Tibial nerve (tissue), 4 donors: Measurements from ENCODE around the gene MGMT. TPM values are rescaled to one million over a fixed set of nuclear protein-coding genes. Genes with fewer than 3 reads are reported as not detected.

Experiments
- DNase-seq, 2 donors: peaks; one replicate each; pipeline ENCODE4 v3.0.0-alpha.2; 2019; ENCODE audit warnings: low spot score in 2 of 2
- H3K27ac ChIP-seq, 4 donors: fragments of 200-600 bp; sonication (generic) in 3 of 4; one replicate each; pipeline ENCODE4 v1.5.1; 2017 to 2019; ENCODE audit warnings: mild to moderate bottlenecking in 1 of 4
- H3K27me3 ChIP-seq, 2 donors: fragments of 200-600 bp; sonication (generic) in 1 of 2; one replicate each; pipeline versions ENCODE4 v1.5.1 to v1.6.0; 2017 to 2019
- H3K36me3 ChIP-seq, 3 donors: fragments of 200-600 bp; sonication (generic); one replicate each; pipeline ENCODE4 v1.5.1; 2018 to 2019
- H3K4me1 ChIP-seq, 4 donors: fragments of 200-600 bp; sonication (generic) in 3 of 4; one replicate each; pipeline ENCODE4 v1.5.1; 2017 to 2019
- H3K4me3 ChIP-seq, 4 donors: fragments of 200-600 bp; sonication (generic) in 3 of 4; one replicate each; pipeline ENCODE4 v1.5.1; 2017 to 2019; ENCODE audit warnings: mild to moderate bottlenecking in 1 of 4, moderate library complexity in 1 of 4
- H3K9me3 ChIP-seq, 4 donors: fragments of 200-600 bp; sonication (generic) in 3 of 4; one replicate each; pipeline ENCODE4 v1.5.1; 2017 to 2019
- CTCF ChIP-seq, 5 experiments: fragments of 200-600 bp in 3 of 5; fragments of 450-650 bp in 2 of 5; sonication (generic) in 3 of 5; IDR thresholded peaks; one replicate each; pipeline ENCODE4 v1.5.1; 2016 to 2019; ENCODE audit warnings: antibody characterized with exemption in 5 of 5, mild to moderate bottlenecking in 3 of 5, moderate library complexity in 2 of 5
- EP300 ChIP-seq, 2 donors: sonication (generic); formaldehyde crosslinking; IDR thresholded peaks; one replicate each; pipeline ENCODE4 v1.6.1; 2017; ENCODE audit warnings: antibody characterized with exemption in 2 of 2, mild to moderate bottlenecking in 1 of 2
- POLR2A ChIP-seq, 2 donors: fragments of 450-650 bp; IDR thresholded peaks; one replicate each; pipeline ENCODE4 v1.6.1; 2017; ENCODE audit warnings: antibody characterized with exemption in 2 of 2, mild to moderate bottlenecking in 2 of 2, moderate library complexity in 2 of 2
- WGBS, 2 donors: methylation state at CpG; one replicate each; pipeline ENCODE4 v1.1.5; 2018; 5-methylcytosine and 5-hydroxymethylcytosine counted together
- total RNA-seq, 4 donors: library from RNA; depleted of rRNA; stranded (reverse); fragments of >200 nt; gene quantifications; one replicate each; pipeline ENCODE4 v1.1.0, GENCODE V29; 2016

Gene MGMT
- total RNA-seq, 4 donors from 2014 or later: 26.1 to 39.1 (median 33.7) TPM

- Histone ChIP-seq H3K27me3 (no peaks in the 10 kb centered on the region), H3K4me3 (no peak overlapping the region), H3K9me3 (peaks cover 0 to 9% (median 0%) of the 10 kb centered on the region in 4 donors), H3K36me3 (no peaks in the 10 kb centered on the region), H3K4me1 (no peaks in the 10 kb centered on the region), H3K27ac (no peak overlapping the region)
- TF ChIP-seq POLR2A (IDR thresholded peaks at IDR 0.05) (no peak), EP300 (IDR thresholded peaks at IDR 0.05) (no peak), CTCF (IDR thresholded peaks at IDR 0.05) (no peak)
- DNase-seq: no peak
- WGBS, 2 donors: 68 to 69% methylated on average over 12 of the region's 12 CpGs
These were observed 347.9 kb downstream of the MGMT start for GRCh38 chr10:129814681-129815646.

- Histone ChIP-seq H3K4me3 (no peak overlapping the region), H3K27ac (no peak overlapping the region), H3K36me3 (no peaks in the 10 kb centered on the region), H3K9me3 (peaks cover 0 to 9% (median 0%) of the 10 kb centered on the region in 4 donors), H3K4me1 (no peaks in the 10 kb centered on the region), H3K27me3 (no peaks in the 10 kb centered on the region)
- TF ChIP-seq EP300 (IDR thresholded peaks at IDR 0.05) (no peak), CTCF (IDR thresholded peaks at IDR 0.05) (no peak), POLR2A (IDR thresholded peaks at IDR 0.05) (no peak)
- WGBS, 2 donors: 88 to 89% methylated on average over 12 to 15 of the region's 17 CpGs
- DNase-seq: no peak
These were observed 349.0 kb downstream of the MGMT start for GRCh38 chr10:129815898-129816655.

- WGBS, 2 donors: 87 to 95% methylated on average over 8 of the region's 8 CpGs
- no peak for DNase-seq
- H3K9me3 ChIP-seq: peaks cover 0 to 9% (median 0%) of the 10 kb centered on the region in 4 donors
- H3K4me3 ChIP-seq: no peak overlapping the region
- H3K27me3 ChIP-seq: no peaks in the 10 kb centered on the region
- H3K4me1 ChIP-seq: no peaks in the 10 kb centered on the region
- H3K27ac ChIP-seq: no peak overlapping the region
- no peaks in the 10 kb centered on the region for H3K36me3 ChIP-seq
- no peak for TF ChIP-seq CTCF (IDR thresholded peaks at IDR 0.05)
- TF ChIP-seq POLR2A (IDR thresholded peaks at IDR 0.05): no peak
- TF ChIP-seq EP300 (IDR thresholded peaks at IDR 0.05): no peak
These were observed 349.6 kb downstream of the MGMT start for GRCh38 chr10:129816656-129817045.
